Measurements from ENCODE around the gene LIMD2. TPM values are rescaled to one million over a fixed set of nuclear protein-coding genes. Genes with fewer than 3 reads are reported as not detected.
A peak's percentile ranks its signal among the peaks of the same experiment; 100 is the strongest.

Gene LIMD2
- total RNA-seq, 1 donor from 2014 or later = 65.1 TPM

GRCh38 chr17:63676584-63676983 lies 23.3 kb downstream of the LIMD2 start:
- Mint-ChIP-seq H3K27me3 (no peaks in the 10 kb centered on the region), H3K9me3 (no peaks in the 10 kb centered on the region), H3K27ac (no peak overlapping the region), H3K36me3 (peaks cover 13% of the 10 kb centered on the region), H3K4me1 (ENCODE audit: unreplicated experiment) (peaks cover 26% of the 10 kb centered on the region), H3K4me3 (no peak overlapping the region)
- DNase-seq (ENCODE audit: extremely low spot score, unreplicated experiment) = no peak
- no peak for TF ChIP-seq CTCF (conservative IDR thresholded peaks at IDR 0.05)

GRCh38 chr17:63675607-63676546 lies 24.0 kb downstream of the LIMD2 start:
- Mint-ChIP-seq H3K4me1 (ENCODE audit: unreplicated experiment) (peaks cover 23% of the 10 kb centered on the region), H3K27me3 (no peaks in the 10 kb centered on the region), H3K27ac (peak overlapping the region; percentile 28), H3K36me3 (peaks cover 14% of the 10 kb centered on the region), H3K9me3 (no peaks in the 10 kb centered on the region), H3K4me3 (peak overlapping the region; percentile 26)
- no peak for TF ChIP-seq CTCF (conservative IDR thresholded peaks at IDR 0.05)
- DNase-seq (ENCODE audit: extremely low spot score, unreplicated experiment) = no peak

DNA sequence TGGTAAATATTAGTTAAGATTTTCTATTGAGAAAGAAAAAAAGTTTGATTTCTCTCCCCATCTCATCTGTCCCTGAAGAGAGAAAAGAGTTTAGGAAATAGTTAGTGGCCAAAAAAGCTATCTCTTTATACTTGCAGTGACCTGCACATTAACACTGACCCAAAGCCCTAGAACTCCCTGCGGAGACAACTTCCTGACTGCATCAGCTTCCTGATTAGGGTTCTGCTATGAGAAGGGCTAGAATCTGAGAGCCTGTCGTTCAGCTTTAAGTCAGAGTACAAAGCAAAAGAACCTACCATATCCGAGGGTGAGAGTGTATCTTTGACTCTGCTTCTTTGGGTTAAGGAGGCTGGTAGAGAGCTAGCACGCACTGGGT lies 24.7 kb downstream of the LIMD2 start:
- Mint-ChIP-seq H3K27ac (peak overlapping the region; percentile 16), H3K36me3 (peaks cover 16% of the 10 kb centered on the region), H3K9me3 (no peaks in the 10 kb centered on the region), H3K4me1 (ENCODE audit: unreplicated experiment) (peaks cover 23% of the 10 kb centered on the region), H3K27me3 (no peaks in the 10 kb centered on the region), H3K4me3 (peak overlapping the region; percentile 45)
- DNase-seq (ENCODE audit: extremely low spot score, unreplicated experiment) = no peak
- TF ChIP-seq CTCF (conservative IDR thresholded peaks at IDR 0.05) = no peak

- H3K27ac Mint-ChIP-seq = peak overlapping the region; percentile 5
- no peaks in the 10 kb centered on the region for H3K9me3 Mint-ChIP-seq
- H3K27me3 Mint-ChIP-seq = no peaks in the 10 kb centered on the region
- H3K4me3 Mint-ChIP-seq = no peak overlapping the region
- no peak for TF ChIP-seq CTCF (conservative IDR thresholded peaks at IDR 0.05)
- H3K36me3 Mint-ChIP-seq = peaks cover 10% of the 10 kb centered on the region
- H3K4me1 Mint-ChIP-seq (ENCODE audit: unreplicated experiment) = peaks cover 23% of the 10 kb centered on the region
- DNase-seq (ENCODE audit: extremely low spot score, unreplicated experiment) = no peak
Measured at GRCh38 chr17:63672856-63673255, 27.1 kb downstream of the LIMD2 start.

DNA sequence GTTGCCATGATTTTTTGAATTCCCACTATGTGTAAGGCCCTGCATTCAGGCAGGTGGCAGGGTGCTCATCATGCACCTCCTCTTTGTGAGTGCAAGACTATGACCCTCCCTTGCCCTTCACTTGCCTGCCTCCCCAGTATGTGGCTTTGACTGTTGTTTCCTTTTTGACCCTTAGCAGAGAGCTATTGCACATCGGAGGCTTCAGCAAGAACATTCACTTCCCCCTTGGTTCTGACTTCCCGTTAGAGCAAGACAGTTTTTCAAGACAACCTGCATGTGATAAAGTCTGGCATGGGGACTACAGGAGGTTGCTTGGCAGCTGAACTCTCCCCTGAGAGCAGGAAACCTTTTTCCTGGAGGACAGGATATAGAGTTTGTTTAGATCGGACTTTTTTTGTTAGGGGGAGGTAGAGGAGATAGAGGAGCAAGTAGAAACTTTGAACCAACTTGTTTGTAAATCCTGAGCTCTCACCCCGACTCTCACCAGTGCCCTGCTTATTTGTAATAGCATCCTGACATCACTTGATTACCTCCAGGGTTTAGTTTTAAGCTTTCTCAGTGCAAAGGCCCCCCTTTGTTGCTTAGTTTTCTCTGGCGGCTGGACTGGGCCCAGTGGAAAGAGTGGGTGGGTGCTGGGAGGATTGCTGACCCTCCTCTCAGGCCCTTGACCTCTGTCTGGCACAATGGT lies 34.3 kb downstream of the LIMD2 start:
- Mint-ChIP-seq H3K27me3 (no peaks in the 10 kb centered on the region), H3K27ac (no peak overlapping the region), H3K4me1 (ENCODE audit: unreplicated experiment) (no peaks in the 10 kb centered on the region), H3K9me3 (no peaks in the 10 kb centered on the region), H3K36me3 (peaks cover 6% of the 10 kb centered on the region), H3K4me3 (no peak overlapping the region)
- DNase-seq (ENCODE audit: extremely low spot score, unreplicated experiment) = no peak
- no peak for TF ChIP-seq CTCF (conservative IDR thresholded peaks at IDR 0.05)

Data from type B pancreatic cell (in vitro differentiated cells).